C4-2B (cell line): ENCODE results near the gene FAM131A.
A peak's percentile ranks its signal among the peaks of the same experiment; 100 is the strongest.

ENCODE experiments used
- CTCF ChIP-seq: fragments of 450-650 bp; conservative IDR thresholded peaks from 2 replicates; pipeline ENCODE4 v1.5.1; 2017; ENCODE audit warnings: mild to moderate bottlenecking
- ZFX ChIP-seq: fragments of 450-650 bp; IDR thresholded peaks from 2 replicates; pipeline ENCODE4 v1.6.1; 2017

- no peak for TF ChIP-seq CTCF
- TF ChIP-seq ZFX, result peak; percentile 38; the same call in 1 of the 2 replicates
Observed at GRCh38 chr3:184361932-184362667, 24.7 kb downstream of the FAM131A start.
